A673 (cell line): ENCODE measurements around the gene STAB2. TPM values are rescaled to one million over a fixed set of nuclear protein-coding genes. Genes with fewer than 3 reads are reported as not detected.

Source experiments
- BruUV-seq: library from RNA; stranded (reverse); fragments of 400-500 nt; replicated peaks from 2 replicates; lab custom pipeline; 2021; lab: Mats Ljungman, UMichigan
- CTCF ChIA-PET: fragments of 300-600 bp; sonication (Branson Sonifier 250); formaldehyde crosslinking; loops from one replicate; lab custom pipeline; 2022; ENCODE audit warnings: antibody characterized with exemption; lab: Charles Lee
- POLR2A ChIA-PET: fragments of 300-600 bp; sonication (Branson Sonifier 250); formaldehyde crosslinking; loops from one replicate; lab custom pipeline; 2022; ENCODE audit warnings: antibody characterized with exemption; ENCODE audit not compliant: low non-redundant PET; lab: Charles Lee
- DNase-seq: peaks from one replicate; pipeline ENCODE4 v3.0.0-alpha.2; 2015; ENCODE audit warnings: low spot score
- H3K27ac ChIP-seq: fragments of 200-600 bp; sonication (generic); 2 replicates; pipeline ENCODE4 v1.5.1; 2016; ENCODE audit warnings: mixed run types, low read depth, mild to moderate bottlenecking, mixed read lengths, antibody characterized with exemption, low read length; ENCODE audit not compliant: poor library complexity, severe bottlenecking
- H3K27me3 ChIP-seq: fragments of 200-600 bp; sonication (generic); replicated peaks from 2 replicates; pipeline ENCODE4 v1.6.1; 2017; ENCODE audit warnings: mixed run types, low read depth, mild to moderate bottlenecking, mixed read lengths, antibody characterized with exemption, low read length; ENCODE audit not compliant: insufficient read depth, poor library complexity
- H3K36me3 ChIP-seq: fragments of 200-600 bp; sonication (generic); 2 replicates; pipeline ENCODE4 v1.6.1; 2016; ENCODE audit warnings: mixed run types, mild to moderate bottlenecking, mixed read lengths, antibody characterized with exemption, low read length; ENCODE audit not compliant: insufficient read depth, poor library complexity, severe bottlenecking
- H3K4me1 ChIP-seq: fragments of 200-600 bp; sonication (generic); 2 replicates; pipeline ENCODE4 v1.6.1; 2017; ENCODE audit warnings: mixed run types, mild to moderate bottlenecking, mixed read lengths, antibody characterized with exemption, low read length; ENCODE audit not compliant: insufficient read depth, poor library complexity, severe bottlenecking
- H3K4me3 ChIP-seq: fragments of 200-600 bp; sonication (generic); 2 replicates; pipeline ENCODE4 v1.5.1; 2016; ENCODE audit warnings: low read depth, mixed run types, mild to moderate bottlenecking, mixed read lengths, low read length; ENCODE audit not compliant: poor library complexity, severe bottlenecking
- H3K9me3 ChIP-seq: fragments of 200-600 bp; sonication (generic); 2 replicates; pipeline ENCODE4 v1.6.1; 2016; ENCODE audit warnings: mixed run types, low read depth, mild to moderate bottlenecking, mixed read lengths, antibody characterized with exemption, low read length; ENCODE audit not compliant: poor library complexity, severe bottlenecking
- EZH2 ChIP-seq: fragments of 200-600 bp; sonication (generic); IDR thresholded peaks from 2 replicates; pipeline ENCODE4 v1.6.1; 2017; ENCODE audit warnings: borderline replicate concordance, low read depth, mild to moderate bottlenecking, mixed read lengths, antibody characterized with exemption, low read length; ENCODE audit not compliant: poor library complexity, severe bottlenecking
- intact Hi-C: fragments of 100-400 bp; cut with micrococcal nuclease; formaldehyde crosslinking; loops from one replicate; pipeline ENCODE4 v1.10.0; 2022; ENCODE audit not compliant: unreplicated experiment
- total RNA-seq: library from RNA; stranded (reverse); gene quantifications from 2 replicates; pipeline ENCODE4 v1.2.3, GENCODE V29; 2021
- TF ChIP-seq, protein P1 (sequence below): fragments of 300-800, 200-600 bp; sonication (generic); conservative IDR thresholded peaks from 2 replicates; pipeline ENCODE4 v1.5.1; 2017; ENCODE audit warnings: low read depth, mild to moderate bottlenecking, antibody characterized with exemption, low read length, moderate library complexity, mixed read lengths

The STAB2 gene
- total RNA-seq, 1 experiment from 2014 or later = not detected

DNA sequence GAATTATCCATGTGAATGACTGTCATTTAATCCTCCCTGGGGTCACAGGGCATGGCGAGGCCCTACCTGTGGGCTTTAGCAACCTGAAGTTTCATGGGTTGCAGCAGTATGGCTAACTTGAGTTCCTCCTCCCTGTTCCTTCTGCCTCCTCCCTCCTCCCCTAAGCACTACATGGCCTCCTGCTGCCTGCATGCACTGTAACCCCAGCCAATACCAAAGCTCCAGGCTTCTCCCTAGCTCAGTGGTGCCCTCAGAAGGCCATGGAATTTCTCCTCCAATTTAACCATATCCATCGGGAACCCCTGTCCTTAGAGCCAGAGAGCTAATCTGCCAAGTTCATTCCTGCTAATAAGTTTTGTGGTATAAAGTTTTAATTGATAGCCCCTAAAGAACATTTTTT, 158.9 kb downstream of the STAB2 start:
- ChIA-PET POLR2A (no interaction called here), CTCF (no interaction called here)
- no TSS peak for BruUV-seq
- no peaks in the 10 kb centered on the region for H3K27me3 ChIP-seq
- peak; percentile 8 for DNase-seq
- intact Hi-C loops = no loop called here
- H3K9me3 ChIP-seq = no peaks in the 10 kb centered on the region
- H3K4me3 ChIP-seq = no peak overlapping the region
- H3K27ac ChIP-seq = no peak overlapping the region
- TF ChIP-seq, protein P1, sequence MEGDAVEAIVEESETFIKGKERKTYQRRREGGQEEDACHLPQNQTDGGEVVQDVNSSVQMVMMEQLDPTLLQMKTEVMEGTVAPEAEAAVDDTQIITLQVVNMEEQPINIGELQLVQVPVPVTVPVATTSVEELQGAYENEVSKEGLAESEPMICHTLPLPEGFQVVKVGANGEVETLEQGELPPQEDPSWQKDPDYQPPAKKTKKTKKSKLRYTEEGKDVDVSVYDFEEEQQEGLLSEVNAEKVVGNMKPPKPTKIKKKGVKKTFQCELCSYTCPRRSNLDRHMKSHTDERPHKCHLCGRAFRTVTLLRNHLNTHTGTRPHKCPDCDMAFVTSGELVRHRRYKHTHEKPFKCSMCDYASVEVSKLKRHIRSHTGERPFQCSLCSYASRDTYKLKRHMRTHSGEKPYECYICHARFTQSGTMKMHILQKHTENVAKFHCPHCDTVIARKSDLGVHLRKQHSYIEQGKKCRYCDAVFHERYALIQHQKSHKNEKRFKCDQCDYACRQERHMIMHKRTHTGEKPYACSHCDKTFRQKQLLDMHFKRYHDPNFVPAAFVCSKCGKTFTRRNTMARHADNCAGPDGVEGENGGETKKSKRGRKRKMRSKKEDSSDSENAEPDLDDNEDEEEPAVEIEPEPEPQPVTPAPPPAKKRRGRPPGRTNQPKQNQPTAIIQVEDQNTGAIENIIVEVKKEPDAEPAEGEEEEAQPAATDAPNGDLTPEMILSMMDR = no peak
- TF ChIP-seq EZH2 = no peak
- no peaks in the 10 kb centered on the region for H3K4me1 ChIP-seq
- no peaks in the 10 kb centered on the region for H3K36me3 ChIP-seq

DNA sequence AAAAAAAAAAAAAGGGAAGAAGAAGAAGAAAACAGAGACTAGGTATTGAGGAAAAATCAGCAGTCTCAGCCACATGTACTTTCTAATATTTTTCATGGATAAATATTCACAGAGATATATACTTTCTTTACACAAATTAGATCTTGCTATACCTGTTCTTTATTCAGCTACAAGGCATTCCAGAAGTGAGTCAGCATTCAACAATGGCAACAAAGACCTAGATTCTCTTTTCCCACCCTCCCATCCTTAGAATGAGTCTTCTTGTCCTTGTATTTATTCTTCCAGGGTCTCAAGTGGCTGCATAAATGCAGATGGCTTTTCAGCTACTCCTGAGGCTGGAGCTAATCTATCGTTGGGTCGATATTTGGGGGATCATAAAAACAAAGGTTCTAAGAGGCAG, 160.9 kb downstream of the STAB2 start:
- H3K27ac ChIP-seq = no peak overlapping the region
- no peak for TF ChIP-seq EZH2
- TF ChIP-seq, protein P1 = no peak
- no peaks in the 10 kb centered on the region for H3K4me1 ChIP-seq
- intact Hi-C loops = no loop called here
- ChIA-PET POLR2A (no interaction called here), CTCF (no interaction called here)
- no peaks in the 10 kb centered on the region for H3K9me3 ChIP-seq
- no TSS peak for BruUV-seq
- no peak overlapping the region for H3K4me3 ChIP-seq
- no peaks in the 10 kb centered on the region for H3K36me3 ChIP-seq
- no peaks in the 10 kb centered on the region for H3K27me3 ChIP-seq
- DNase-seq = no peak

DNA sequence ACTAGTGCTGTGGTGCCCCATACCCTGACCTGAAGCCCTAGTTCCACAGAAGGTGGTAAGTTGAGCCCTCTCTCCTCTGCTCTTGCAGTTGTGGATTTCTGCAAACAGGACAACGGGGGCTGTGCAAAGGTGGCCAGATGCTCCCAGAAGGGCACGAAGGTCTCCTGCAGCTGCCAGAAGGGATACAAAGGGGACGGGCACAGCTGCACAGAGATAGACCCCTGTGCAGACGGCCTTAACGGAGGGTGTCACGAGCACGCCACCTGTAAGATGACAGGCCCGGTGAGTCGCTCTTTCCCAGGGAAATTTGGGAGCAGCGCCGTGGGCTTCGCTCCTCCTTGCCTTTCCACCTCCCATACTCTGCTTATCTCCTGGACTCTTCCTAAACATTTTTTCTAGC, 161.8 kb downstream of the STAB2 start:
- no TSS peak for BruUV-seq
- ChIA-PET CTCF (interaction anchor here (0.7 kb wide), 1 partner anchor 31 kb away, joined by 4 read pairs; no protein-coding TSS in a partner anchor), POLR2A (no interaction called here)
- Histone ChIP-seq H3K27ac (no peak overlapping the region), H3K9me3 (no peaks in the 10 kb centered on the region), H3K27me3 (no peaks in the 10 kb centered on the region), H3K4me1 (no peaks in the 10 kb centered on the region), H3K36me3 (no peaks in the 10 kb centered on the region), H3K4me3 (no peak overlapping the region)
- intact Hi-C loops = no loop called here
- no peak for DNase-seq
- TF ChIP-seq, protein P1 = no peak
- TF ChIP-seq EZH2 = no peak
